ENCODE data around the gene AP3S2.

The AP3S2 gene

GRCh38 chr15:89830639-89831038 is 63.2 kb downstream of the AP3S2 start:
- no peak for DNase-seq

- DNase-seq = no peak
These were observed 64.0 kb downstream of the AP3S2 start for GRCh38 chr15:89829616-89830440.

GRCh38 chr15:89829161-89829560 is 64.6 kb downstream of the AP3S2 start:
- no peak for DNase-seq

GRCh38 chr15:89828281-89829145 is 65.3 kb downstream of the AP3S2 start:
- no peak for DNase-seq

- no peak for DNase-seq
These were observed 66.0 kb downstream of the AP3S2 start for GRCh38 chr15:89827829-89828228.

GRCh38 chr15:89826671-89827655 is 66.8 kb downstream of the AP3S2 start:
- DNase-seq = no peak

- no peak for DNase-seq
These were observed 68.4 kb downstream of the AP3S2 start for GRCh38 chr15:89825271-89825940.

- no peak for DNase-seq
These were observed 69.3 kb downstream of the AP3S2 start for GRCh38 chr15:89824607-89824867.

GRCh38 chr15:89823836-89824606 is 69.8 kb downstream of the AP3S2 start:
- no peak for DNase-seq

- no peak for DNase-seq
These were observed 70.7 kb downstream of the AP3S2 start for GRCh38 chr15:89822951-89823711.

- no peak for DNase-seq
These were observed 71.2 kb downstream of the AP3S2 start for GRCh38 chr15:89822611-89822950.

- no peak for DNase-seq
These were observed 71.8 kb downstream of the AP3S2 start for GRCh38 chr15:89822026-89822425.

GRCh38 chr15:89820666-89821611 is 72.9 kb downstream of the AP3S2 start:
- DNase-seq = no peak

- DNase-seq = no peak
These were observed 75.5 kb downstream of the AP3S2 start for GRCh38 chr15:89818287-89818686.

- no peak for DNase-seq
These were observed 76.0 kb downstream of the AP3S2 start for GRCh38 chr15:89817701-89818280.

- no peak for DNase-seq
These were observed 78.0 kb downstream of the AP3S2 start for GRCh38 chr15:89815769-89816168.

GRCh38 chr15:89814112-89814742 is 79.6 kb downstream of the AP3S2 start:
- DNase-seq = no peak

- DNase-seq = no peak
These were observed 80.2 kb downstream of the AP3S2 start for GRCh38 chr15:89813381-89814111.

All from stimulated activated naive CD4-positive, alpha-beta T cell treated with Interleukin-2 at 50 U/mL for 16 hours (primary cell).